ENCODE data around the gene GFRAL.

Gene GFRAL

DNA sequence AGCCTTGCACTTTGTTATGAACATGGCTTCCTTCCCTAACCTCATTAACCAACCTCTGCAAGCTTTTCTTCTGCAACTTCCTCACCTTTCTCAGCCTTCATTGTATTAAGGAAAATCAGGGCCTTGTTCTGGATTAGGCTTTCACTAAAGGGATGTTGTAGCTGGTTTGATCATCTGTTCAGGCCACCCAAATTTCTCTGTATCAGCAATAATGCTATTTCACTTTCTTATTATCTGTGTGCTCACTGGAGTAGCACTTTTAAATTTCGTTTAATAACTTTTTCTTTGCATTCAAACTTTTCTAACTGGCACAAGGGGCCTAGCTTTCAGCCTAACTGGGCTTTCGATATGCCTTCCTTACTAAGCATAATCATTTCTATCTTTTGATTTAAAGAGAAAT is 96.7 kb downstream of the GFRAL start:
- no peak for DNase-seq
- intact Hi-C loops (cut with DNase I) = no loop called here

DNA sequence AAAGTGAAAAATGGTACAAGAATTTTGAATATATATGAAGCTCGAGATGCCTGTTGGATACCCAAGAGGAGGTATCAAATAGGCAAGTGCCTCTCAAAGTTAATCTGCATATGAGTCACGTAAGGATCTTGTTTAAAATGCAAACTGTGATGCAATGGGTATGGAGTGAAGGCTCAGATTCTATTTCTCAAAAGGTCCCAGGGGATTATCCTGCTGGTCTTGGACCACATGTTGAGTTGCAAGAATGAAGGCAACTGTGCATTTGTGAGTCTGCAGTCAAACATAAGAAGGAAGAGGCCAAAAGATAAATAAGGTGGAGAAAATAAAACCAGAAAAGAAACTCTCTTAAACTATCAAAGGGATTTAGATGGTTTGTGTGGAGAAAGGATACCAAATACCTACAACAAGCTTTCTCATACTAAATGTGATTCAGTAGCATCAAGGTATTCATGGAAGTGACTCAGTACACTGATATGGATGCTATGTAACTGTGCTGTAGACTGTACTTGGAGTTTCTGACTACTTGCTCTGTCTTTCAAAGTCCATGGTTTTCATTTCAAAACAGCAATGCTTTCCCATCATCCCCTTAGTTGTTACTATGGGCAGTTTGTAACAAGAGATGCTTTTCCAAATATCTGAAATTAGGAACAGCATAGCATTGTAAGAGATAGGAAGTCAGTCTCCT is 106.3 kb downstream of the GFRAL start:
- no peak for DNase-seq
- intact Hi-C loops (cut with DNase I) = no loop called here

DNA sequence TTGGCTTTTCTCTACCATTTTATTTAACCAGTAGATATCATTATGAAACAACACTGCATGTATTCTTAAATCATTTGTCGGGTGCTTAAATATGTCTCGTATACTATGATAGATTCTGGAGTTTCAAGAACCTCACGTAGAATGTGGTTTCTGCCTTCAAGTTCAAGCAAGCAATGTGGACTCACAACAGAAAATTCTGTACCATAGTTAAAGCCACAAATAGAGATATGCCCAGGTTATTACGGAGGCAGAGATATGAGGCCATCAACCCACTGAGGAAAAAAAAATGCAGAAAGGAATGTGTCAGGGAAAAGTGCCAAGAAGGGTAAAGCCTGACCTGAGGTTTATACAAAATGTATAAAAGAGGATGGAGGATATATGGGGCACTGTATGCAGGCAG is 109.9 kb downstream of the GFRAL start:
- intact Hi-C loops (cut with DNase I) = no loop called here
- DNase-seq = no peak

DNA sequence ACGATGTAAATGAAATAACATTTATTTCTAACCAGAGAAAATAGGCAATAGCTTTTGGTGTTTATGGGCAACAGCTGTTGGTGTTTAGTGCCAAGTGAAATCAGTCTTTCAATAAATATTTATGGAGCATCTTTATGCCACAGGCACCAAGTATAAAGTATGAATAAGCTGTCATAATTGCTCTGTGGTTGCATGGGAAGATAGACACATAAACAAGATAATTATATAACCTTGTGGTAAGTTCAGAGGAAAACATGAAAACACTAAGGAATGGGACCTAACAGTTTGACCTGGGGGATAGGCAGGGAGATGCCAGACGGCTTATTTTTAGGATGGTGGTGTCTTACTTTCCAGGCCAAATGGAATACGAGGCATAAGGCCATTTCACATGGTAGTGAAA is 110.9 kb downstream of the GFRAL start:
- intact Hi-C loops (cut with DNase I) = no loop called here
- no peak for DNase-seq

DNA sequence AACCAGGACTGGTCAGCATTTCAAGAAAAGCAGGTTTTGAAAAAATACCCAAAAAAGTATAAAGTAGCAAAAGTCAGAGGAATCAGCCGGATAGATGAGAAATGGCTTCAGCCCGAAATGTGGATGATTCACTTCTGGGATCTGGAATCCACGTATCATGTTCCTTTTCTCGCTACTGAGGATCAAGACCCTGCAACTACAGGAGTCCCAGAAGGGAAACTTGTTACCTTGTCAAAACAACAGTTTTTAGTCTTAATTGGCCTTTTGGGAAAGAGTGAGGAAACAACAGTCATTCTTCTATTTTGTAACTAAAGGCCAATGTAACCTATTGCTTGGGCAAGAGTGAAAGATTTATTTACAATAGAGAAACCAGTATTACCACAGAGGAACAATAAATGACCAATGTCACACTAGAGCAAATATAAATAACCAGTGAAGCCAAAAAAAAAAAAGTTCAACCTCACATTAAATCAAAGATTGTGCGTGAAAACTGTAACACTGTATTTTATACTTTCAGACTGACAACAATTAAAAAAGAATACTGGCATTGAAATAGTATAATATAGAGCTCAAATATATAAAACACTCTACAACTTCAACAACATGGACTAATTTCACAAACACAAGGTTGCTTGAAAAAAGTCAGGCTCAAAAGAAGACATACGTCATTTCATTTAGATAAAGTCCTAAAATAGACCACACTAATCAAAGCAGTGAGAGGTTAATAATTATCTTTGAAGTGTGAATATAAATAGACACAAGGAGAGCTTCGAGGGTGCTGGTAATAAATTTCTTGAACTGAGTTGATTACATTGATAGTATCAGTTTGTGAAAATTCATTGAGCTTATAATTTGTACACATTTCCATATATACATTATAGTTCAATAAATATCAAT is 116.2 kb downstream of the GFRAL start:
- DNase-seq = no peak
- intact Hi-C loops (cut with DNase I) = loop anchor here (2.0 kb wide), 1 partner anchor 443 kb away; no protein-coding TSS in a partner anchor

GRCh38 chr6:55445648-55446204 is 118.5 kb downstream of the GFRAL start:
- no peak for DNase-seq
- intact Hi-C loops (cut with DNase I) = loop anchor here (2.0 to 5.0 kb wide), 2 partner anchors 441 to 507 kb away; no protein-coding TSS in a partner anchor

DNA sequence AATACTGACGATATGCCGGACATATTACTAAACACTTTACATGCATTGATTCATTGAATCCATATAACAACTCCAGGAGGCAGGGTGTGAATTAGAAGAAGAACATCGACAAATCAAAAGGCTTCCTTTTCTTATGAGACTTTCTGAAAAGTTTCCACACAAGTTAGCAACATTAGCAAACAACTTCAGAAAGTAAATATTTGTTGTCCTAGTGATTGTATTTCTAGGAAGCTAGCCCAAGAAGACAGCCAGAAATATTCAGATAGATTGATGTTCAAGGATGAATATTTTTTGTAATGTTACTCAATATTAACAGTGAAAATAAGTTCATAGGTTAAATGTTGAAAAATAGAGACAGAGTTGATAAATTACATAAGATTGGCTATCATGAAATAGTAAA is 120.6 kb downstream of the GFRAL start:
- intact Hi-C loops (cut with DNase I) = loop anchor here (5.0 kb wide), 1 partner anchor 504 kb away; no protein-coding TSS in a partner anchor
- no peak for DNase-seq

DNA sequence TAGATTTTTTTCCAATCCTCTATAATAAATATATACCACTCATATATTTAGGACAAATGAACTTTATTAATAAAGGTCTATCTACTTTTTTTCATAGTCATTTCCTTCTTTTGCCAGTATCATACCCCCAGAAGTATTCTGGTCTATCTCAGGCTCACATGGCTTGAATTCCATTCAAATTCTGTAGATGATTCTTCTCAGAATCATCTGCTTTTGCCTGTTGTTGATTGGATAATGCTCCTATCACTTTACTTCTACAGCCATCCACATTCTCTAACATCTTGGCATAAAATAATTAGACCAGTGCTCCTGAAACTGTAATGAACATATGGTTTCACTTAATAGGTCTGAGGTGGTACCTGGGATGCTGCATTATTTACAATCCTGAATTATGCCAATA is 121.2 kb downstream of the GFRAL start:
- intact Hi-C loops (cut with DNase I) = loop anchor here (5.0 kb wide), 1 partner anchor 504 kb away; no protein-coding TSS in a partner anchor
- DNase-seq = no peak

DNA sequence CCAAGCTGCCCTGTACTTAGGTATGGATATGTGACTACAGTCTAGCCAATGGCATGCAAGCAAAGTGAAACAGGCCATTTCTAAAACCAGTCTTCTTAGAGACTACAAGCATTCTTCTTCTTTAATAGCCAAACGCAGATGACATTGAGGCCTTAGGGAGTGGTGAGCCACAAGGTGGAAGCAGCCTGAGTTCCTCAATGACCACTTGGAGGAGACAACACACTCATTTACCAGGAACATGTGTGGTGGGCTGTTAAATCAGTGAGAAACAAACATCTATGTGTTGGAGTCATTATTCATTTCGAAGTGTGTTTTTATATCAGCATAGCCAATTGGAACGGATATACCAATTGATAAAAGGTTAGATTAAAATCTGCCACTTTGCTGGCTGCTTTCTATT is 122.0 kb downstream of the GFRAL start:
- DNase-seq = no peak
- intact Hi-C loops (cut with DNase I) = loop anchor here (5.0 kb wide), 1 partner anchor 503 kb away; no protein-coding TSS in a partner anchor

- DNase-seq = no peak
- intact Hi-C loops (cut with DNase I) = no loop called here
These were observed 122.7 kb downstream of the GFRAL start for GRCh38 chr6:55450005-55450404.
